Endothelial cell of umbilical vein (primary cell): ENCODE data around the gene BBS10.

Experiments used
- EZH2 ChIP-seq: IDR thresholded peaks from 2 replicates; pipeline ENCODE4 v1.6.1; 2012; ENCODE audit warnings: borderline replicate concordance, low read depth, mild to moderate bottlenecking, moderate library complexity, low read length, inconsistent platforms; ENCODE audit not compliant: severe bottlenecking
- MYC ChIP-seq: IDR thresholded peaks from one replicate; pipeline ENCODE4 v1.6.1; 2011; ENCODE audit warnings: mild to moderate bottlenecking, low read depth, low read length
- POLR2A ChIP-seq: IDR thresholded peaks from 2 replicates; pipeline ENCODE4 v1.6.1; 2012; ENCODE audit warnings: low read depth, mild to moderate bottlenecking, control low read depth, low read length
- TF ChIP-seq, protein P1 (sequence below), 2 donors: IDR thresholded peaks; 1 replicate in 1 of 2; 2 replicates in 1 of 2; pipeline ENCODE4 v1.5.1; 2011; ENCODE audit warnings: low read length in 2 of 2, mild to moderate bottlenecking in 2 of 2, moderate library complexity in 2 of 2, control low read depth in 1 of 2, inconsistent platforms in 1 of 2, low read depth in 1 of 2; ENCODE audit not compliant: insufficient read depth in 1 of 2; ENCODE audit errors: extremely low read depth in 1 of 2

DNA sequence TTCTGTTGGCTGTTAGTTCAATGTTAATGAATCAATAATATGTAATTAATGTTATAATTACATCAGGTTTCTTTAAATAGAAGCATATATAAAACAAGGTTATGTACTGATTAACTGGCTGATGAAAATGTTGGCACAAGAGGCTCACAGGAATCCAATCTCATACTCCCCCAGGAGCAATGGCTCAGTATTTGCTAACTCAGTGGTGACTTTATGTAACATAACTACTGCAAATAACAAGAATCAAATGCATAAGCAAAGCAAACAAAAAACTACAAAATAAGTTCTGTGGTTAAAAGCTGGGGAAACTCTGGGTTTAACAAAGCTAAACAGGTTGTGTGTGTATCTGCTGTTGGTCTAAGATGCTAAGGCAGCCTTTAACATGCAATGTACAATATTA is 27.7 kb upstream of the BBS10 start:
- TF ChIP-seq, protein P1, sequence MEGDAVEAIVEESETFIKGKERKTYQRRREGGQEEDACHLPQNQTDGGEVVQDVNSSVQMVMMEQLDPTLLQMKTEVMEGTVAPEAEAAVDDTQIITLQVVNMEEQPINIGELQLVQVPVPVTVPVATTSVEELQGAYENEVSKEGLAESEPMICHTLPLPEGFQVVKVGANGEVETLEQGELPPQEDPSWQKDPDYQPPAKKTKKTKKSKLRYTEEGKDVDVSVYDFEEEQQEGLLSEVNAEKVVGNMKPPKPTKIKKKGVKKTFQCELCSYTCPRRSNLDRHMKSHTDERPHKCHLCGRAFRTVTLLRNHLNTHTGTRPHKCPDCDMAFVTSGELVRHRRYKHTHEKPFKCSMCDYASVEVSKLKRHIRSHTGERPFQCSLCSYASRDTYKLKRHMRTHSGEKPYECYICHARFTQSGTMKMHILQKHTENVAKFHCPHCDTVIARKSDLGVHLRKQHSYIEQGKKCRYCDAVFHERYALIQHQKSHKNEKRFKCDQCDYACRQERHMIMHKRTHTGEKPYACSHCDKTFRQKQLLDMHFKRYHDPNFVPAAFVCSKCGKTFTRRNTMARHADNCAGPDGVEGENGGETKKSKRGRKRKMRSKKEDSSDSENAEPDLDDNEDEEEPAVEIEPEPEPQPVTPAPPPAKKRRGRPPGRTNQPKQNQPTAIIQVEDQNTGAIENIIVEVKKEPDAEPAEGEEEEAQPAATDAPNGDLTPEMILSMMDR (IDR thresholded peaks at IDR 0.05; ENCODE audit: extremely low read depth in 1 of 2, insufficient read depth in 1 of 2, low read depth in 1 of 2, low read length in 2 of 2): no peak
- no peak for TF ChIP-seq POLR2A
- no peak for TF ChIP-seq EZH2
- TF ChIP-seq MYC: no peak
